Bronchial epithelial cell (primary cell): ENCODE data around the gene RAB4A. TPM values are rescaled to one million over a fixed set of nuclear protein-coding genes. Genes with fewer than 3 reads are reported as not detected.
"Not testable (repeated sequence)": the region's sequence is repeated elsewhere in the genome, so short reads cannot be mapped to it uniquely, and the experiment has no call there.

Experiments
- DNase-seq: peaks from one replicate; pipeline ENCODE4 v3.0.0-alpha.2; 2010; ENCODE audit warnings: low read depth
- FAIRE-seq: peaks from 2 replicates; lab custom pipeline; 2011; peaks lifted over from hg19 to GRCh38; lab: Jason Lieb, UNC
- H3K27me3 ChIP-seq: 2 replicates; pipeline ENCODE4 v1.5.1; 2011; ENCODE audit warnings: low read length; ENCODE audit not compliant: control insufficient read depth, insufficient read depth
- H3K36me3 ChIP-seq: 2 replicates; pipeline ENCODE4 v1.5.1; 2011; ENCODE audit warnings: low read length; ENCODE audit not compliant: control insufficient read depth, insufficient read depth
- H3K4me3 ChIP-seq: 2 replicates; pipeline ENCODE4 v1.5.1; 2011; ENCODE audit warnings: mild to moderate bottlenecking, low read depth, low read length, control low read depth
- CTCF ChIP-seq: IDR thresholded peaks from 2 replicates; pipeline ENCODE4 v1.5.1; 2011; ENCODE audit warnings: mild to moderate bottlenecking, moderate library complexity, low read length, control low read depth, inconsistent platforms; ENCODE audit not compliant: insufficient read depth, severe bottlenecking
- total RNA-seq: library from RNA; depleted of rRNA; stranded (reverse); fragments of >200 nt; gene quantifications from 2 replicates; pipeline ENCODE4 v1.2.1, GENCODE V29; 2014

Gene RAB4A
- total RNA-seq, 1 donor from 2014 or later, result 39.0 TPM

GRCh38 chr1:229287267-229287666, 16.4 kb downstream of the RAB4A start:
- Histone ChIP-seq H3K4me3 (no peak overlapping the region), H3K27me3 (no peaks in the 10 kb centered on the region), H3K36me3 (no peaks in the 10 kb centered on the region)
- TF ChIP-seq CTCF, result no peak
- FAIRE-seq, result no peak
- peak; percentile 73 for DNase-seq

GRCh38 chr1:229288516-229288915, 17.6 kb downstream of the RAB4A start:
- Histone ChIP-seq H3K36me3 (no peaks in the 10 kb centered on the region), H3K27me3 (no peaks in the 10 kb centered on the region), H3K4me3 (no peak overlapping the region)
- TF ChIP-seq CTCF, result no peak
- FAIRE-seq (no peak), DNase-seq (no peak)

GRCh38 chr1:229291686-229292085, 20.8 kb downstream of the RAB4A start:
- FAIRE-seq, DNase-seq, H3K36me3 ChIP-seq, H3K4me3 ChIP-seq, H3K27me3 ChIP-seq: not testable (repeated sequence)

GRCh38 chr1:229293528-229294204, 22.8 kb downstream of the RAB4A start:
- H3K36me3 ChIP-seq, result peaks cover 1% of the 10 kb centered on the region
- H3K4me3 ChIP-seq, result no peak overlapping the region
- no peak for DNase-seq
- FAIRE-seq, result no peak
- no peaks in the 10 kb centered on the region for H3K27me3 ChIP-seq
- no peak for TF ChIP-seq CTCF

GRCh38 chr1:229295745-229296144, 24.8 kb downstream of the RAB4A start:
- TF ChIP-seq CTCF, result no peak
- Histone ChIP-seq H3K36me3 (peaks cover 9% of the 10 kb centered on the region), H3K4me3 (no peak overlapping the region), H3K27me3 (no peaks in the 10 kb centered on the region)
- DNase-seq (no peak), FAIRE-seq (no peak)

GRCh38 chr1:229296541-229296941, 25.6 kb downstream of the RAB4A start:
- H3K27me3 ChIP-seq, result no peaks in the 10 kb centered on the region
- H3K36me3 ChIP-seq, result peaks cover 9% of the 10 kb centered on the region
- no peak overlapping the region for H3K4me3 ChIP-seq
- FAIRE-seq, result peak; percentile 85
- peak; percentile 81 for DNase-seq
- TF ChIP-seq CTCF, result no peak
